Measurements from ENCODE around the gene SOX6. TPM values are rescaled to one million over a fixed set of nuclear protein-coding genes. Genes with fewer than 3 reads are reported as not detected.

The SOX6 gene
- total RNA-seq, 1 experiment from 2014 or later, result not detected

- no peak overlapping the region for H3K23ac ChIP-seq (ENCODE audit: insufficient read length, low read depth, low read length)
- no peak overlapping the region for H4K91ac ChIP-seq (ENCODE audit: insufficient read length, low read depth, low read length)
- H2BK12ac ChIP-seq (ENCODE audit: insufficient read length, low read depth, low read length), result no peak overlapping the region
- DNase-seq, result no peak
- H3K14ac ChIP-seq (ENCODE audit: insufficient read depth, low read length), result no peak overlapping the region
- no peaks in the 10 kb centered on the region for H3K79me1 ChIP-seq (ENCODE audit: insufficient read depth, low read depth, low read length, poor library complexity, severe bottlenecking)
- no peak overlapping the region for H3T11ph ChIP-seq (ENCODE audit: low read length)
- no CpG with 5 or more reads among the region's 3 CpGs for WGBS (ENCODE audit: extremely low coverage, insufficient read length, low lambda C conversion rate)
- Mint-ChIP-seq H3K9me3 (no peaks in the 10 kb centered on the region), H3K36me3 (ENCODE audit: insufficient read depth in 1 of 3, low read depth in 3 of 3) (no peaks in the 10 kb centered on the region), H3K4me3 (no peak overlapping the region), H3K27ac (no peak overlapping the region), H3K27me3 (ENCODE audit: low read depth) (peaks cover 3% of the 10 kb centered on the region; the same call in 1 of the 2 replicates), H3K4me1 (peaks cover 15 to 16% of the 10 kb centered on the region in 2 experiments)
- no peaks in the 10 kb centered on the region for H3K23me2 ChIP-seq (ENCODE audit: insufficient read length, low read depth, low read length, poor library complexity, severe bottlenecking)
- H3K4me2 ChIP-seq (ENCODE audit: insufficient read depth, insufficient read length, low read length), result no peak overlapping the region
- no peak overlapping the region for H2AFZ ChIP-seq (ENCODE audit: low read length)
- H3K4me1 ChIP-seq (ENCODE audit: insufficient read depth, low read length), result no peaks in the 10 kb centered on the region; the same call in 1 of the 2 replicates
- no peak overlapping the region for H2BK20ac ChIP-seq (ENCODE audit: low read depth, low read length, poor library complexity, severe bottlenecking)
- no peak overlapping the region for H3K18ac ChIP-seq (ENCODE audit: insufficient read length, low read depth, low read length)
- H3K4ac ChIP-seq (ENCODE audit: low read depth, low read length), result no peak overlapping the region
- H3K79me2 ChIP-seq (ENCODE audit: insufficient read depth, low read length), result no peaks in the 10 kb centered on the region
- H3K56ac ChIP-seq (ENCODE audit: insufficient read length, low read depth, low read length), result no peak overlapping the region
- no peaks in the 10 kb centered on the region for H3K27me3 ChIP-seq (ENCODE audit: insufficient read depth, low read length)
- no peak overlapping the region for H2BK120ac ChIP-seq (ENCODE audit: low read depth, low read length, poor library complexity, severe bottlenecking)
- no peak overlapping the region for H2BK5ac ChIP-seq (ENCODE audit: insufficient read length, low read length)
- H3K9ac ChIP-seq (ENCODE audit: extremely low read depth, insufficient read length, low read length), result no peak overlapping the region
- H3K27ac ChIP-seq (ENCODE audit: insufficient read length, low read depth, low read length), result no peak overlapping the region
- no peak overlapping the region for H4K5ac ChIP-seq (ENCODE audit: insufficient read length, low read depth, low read length)
- no peak overlapping the region for H4K8ac ChIP-seq (replicated peaks; ENCODE audit: insufficient read length, low read depth, low read length)
- H2BK15ac ChIP-seq (ENCODE audit: low read depth, low read length), result no peak overlapping the region
- H4K20me1 ChIP-seq (ENCODE audit: control insufficient read depth, insufficient read depth, insufficient read length), result no peaks in the 10 kb centered on the region
- no peak overlapping the region for H2AK5ac ChIP-seq (ENCODE audit: insufficient read length, low read length)
- no peaks in the 10 kb centered on the region for H3K9me3 ChIP-seq (ENCODE audit: control insufficient read depth, low read depth, low read length)
- no peak for TF ChIP-seq CTCF (conservative IDR thresholded peaks at IDR 0.05)
These were observed 160.7 kb downstream of the SOX6 start for GRCh38 chr11:16195651-16196050.
